Mucosa of descending colon (tissue), 3 donors: Measurements from ENCODE around the gene TAL2. TPM values are rescaled to one million over a fixed set of nuclear protein-coding genes. Genes with fewer than 3 reads are reported as not detected.
A peak's percentile ranks its signal among the peaks of the same experiment; 100 is the strongest.

Source experiments
- ATAC-seq: fragments of 200-7000 bp; cut with Tn5 transposase; one replicate; pipeline ENCODE4 v1.9.1; 2020; ENCODE audit warnings: mild to moderate bottlenecking, moderate library complexity
- DNase-seq, 3 donors: peaks; one replicate each; pipeline ENCODE4 v3.0.0-alpha.2; 2020
- H3K36me3 ChIP-seq: fragments of 200-600 bp; one replicate; pipeline ENCODE4 v1.8.0; 2021; ENCODE audit warnings: low read depth, mild to moderate bottlenecking
- H3K4me1 ChIP-seq: fragments of 200-600 bp; one replicate; pipeline ENCODE4 v1.8.0; 2021; ENCODE audit warnings: low read depth, mild to moderate bottlenecking
- H3K4me3 ChIP-seq: fragments of 200-600 bp; one replicate; pipeline ENCODE4 v1.8.0; 2021; ENCODE audit warnings: mild to moderate bottlenecking
- H3K9me3 ChIP-seq: fragments of 200-600 bp; one replicate; pipeline ENCODE4 v1.8.0; 2021; ENCODE audit warnings: mild to moderate bottlenecking
- CTCF ChIP-seq: fragments of 200-600 bp; IDR thresholded peaks from one replicate; pipeline ENCODE4 v1.8.0; 2022; ENCODE audit warnings: antibody characterized with exemption, mild to moderate bottlenecking
- intact Hi-C, 2 donors: fragments of 100-400 bp; cut with DNase I in 1 of 2; cut with micrococcal nuclease in 1 of 2; formaldehyde crosslinking; loops; one replicate each; pipeline versions ENCODE4 v1.11.0 to v1.11.1; 2022; cut with DNase I, micrococcal nuclease
- long read RNA-seq, 2 donors: library from polyadenylated mRNA; unstranded; transcript quantifications; one replicate each; pipeline ENCODE4 v2.0.0, GENCODE V29; 2019 to 2021
- total RNA-seq, 3 donors: library from RNA; stranded (reverse); fragmentation: NEBNext Ultra II Directional in 2 of 3; extraction: Animal tissue kit (Norgen Biotek cat#: 25700) in 2 of 3; gene quantifications; one replicate each; pipeline versions ENCODE4 v1.2.1 to v1.2.4, GENCODE V29; 2021 to 2023
- donor health status: DM: no; HTN: no; CAD: no; lungs with moderate emphysema.
- donor health status: DM: no; HTN: no; CAD: no.
- donor health status: DM: no; HTN: yes; CAD: no.

TAL2 gene
- under 1 TPM in 1 of 3 donors, not detected in 2; 0.65 TPM for total RNA-seq
- long read RNA-seq, donor 1, result 0 reads
- long read RNA-seq, donor 2, result 0 reads

GRCh38 chr9:105662184-105663104 lies at the start of gene TAL2:
Gene TAL2 (plus strand): TSS chr9:105662457. CDS start chr9:105662497, 40 bp downstream.
- Histone ChIP-seq H3K9me3 (no peaks in the 10 kb centered on the region), H3K4me3 (no peak within 1 kb of the TSS), H3K4me1 (no peaks in the 10 kb centered on the region), H3K36me3 (no peaks in the 10 kb centered on the region)
- intact Hi-C loops, result no loop called here
- DNase-seq, result no peak
- ATAC-seq, result no peak
- no peak for TF ChIP-seq CTCF

- intact Hi-C loops, result no loop called here
- Histone ChIP-seq H3K36me3 (no peaks in the 10 kb centered on the region), H3K9me3 (no peaks in the 10 kb centered on the region), H3K4me3 (no peak overlapping the region), H3K4me1 (no peaks in the 10 kb centered on the region)
- no peak for TF ChIP-seq CTCF
- ATAC-seq, result no peak
- no peak for DNase-seq
Observed at GRCh38 chr9:105621001-105621400, 41.3 kb upstream of the TAL2 start.

GRCh38 chr9:105625088-105625487 lies 37.2 kb upstream of the TAL2 start:
- no peak for ATAC-seq
- intact Hi-C loops, result no loop called here
- no peak for DNase-seq
- Histone ChIP-seq H3K4me3 (no peak overlapping the region), H3K4me1 (no peaks in the 10 kb centered on the region), H3K36me3 (no peaks in the 10 kb centered on the region), H3K9me3 (no peaks in the 10 kb centered on the region)
- no peak for TF ChIP-seq CTCF

GRCh38 chr9:105632807-105633206 lies 29.4 kb upstream of the TAL2 start:
- intact Hi-C loops, result no loop called here
- ATAC-seq (peak; percentile 78), DNase-seq (no peak)
- no peaks in the 10 kb centered on the region for H3K36me3 ChIP-seq
- peaks cover 5% of the 10 kb centered on the region for H3K4me1 ChIP-seq
- no peaks in the 10 kb centered on the region for H3K9me3 ChIP-seq
- no peak overlapping the region for H3K4me3 ChIP-seq
- no peak for TF ChIP-seq CTCF

GRCh38 chr9:105633411-105633810 lies 28.8 kb upstream of the TAL2 start:
- H3K4me1 ChIP-seq, result peaks cover 5% of the 10 kb centered on the region
- no peak overlapping the region for H3K4me3 ChIP-seq
- DNase-seq (no peak), ATAC-seq (no peak)
- intact Hi-C loops, result no loop called here
- H3K9me3 ChIP-seq, result no peaks in the 10 kb centered on the region
- H3K36me3 ChIP-seq, result no peaks in the 10 kb centered on the region
- TF ChIP-seq CTCF, result no peak
